SKM-1 (cell line): Measurements from ENCODE around the gene TCP11L2.
"Not testable (repeated sequence)": the region's sequence is repeated elsewhere in the genome, so short reads cannot be mapped to it uniquely, and the experiment has no call there.

Experiments
- DNase-seq: peaks from one replicate; lab custom pipeline; 2025; ENCODE audit not compliant: unreplicated experiment; lab: John Stamatoyannopoulos, UW

Gene TCP11L2

GRCh38 chr12:106342397-106343213 lies 40.1 kb downstream of the TCP11L2 start:
- DNase-seq, result no peak

- DNase-seq, result no peak
Observed at GRCh38 chr12:106343214-106343528, 40.6 kb downstream of the TCP11L2 start.

- no peak for DNase-seq
Observed at GRCh38 chr12:106344131-106344530, 41.6 kb downstream of the TCP11L2 start.

- peak; percentile 1 for DNase-seq
Observed at GRCh38 chr12:106345746-106346145, 43.2 kb downstream of the TCP11L2 start.

- DNase-seq, result no peak
Observed at GRCh38 chr12:106348411-106348810, 45.9 kb downstream of the TCP11L2 start.

- DNase-seq, result no peak
Observed at GRCh38 chr12:106353175-106353574, 50.6 kb downstream of the TCP11L2 start.

GRCh38 chr12:106357549-106358395 lies 55.2 kb downstream of the TCP11L2 start, which contains the start of gene POLR3B:
TSS of gene POLR3B (plus strand) at chr12:106357748. CDS start at chr12:106357880, 132 bp downstream.
- DNase-seq, result peak; percentile 63

- DNase-seq, result peak; percentile 63
Observed at GRCh38 chr12:106358396-106359241, 56.1 kb downstream of the TCP11L2 start.

GRCh38 chr12:106359646-106360399 lies 57.3 kb downstream of the TCP11L2 start:
- no peak for DNase-seq

- no peak for DNase-seq
Observed at GRCh38 chr12:106360400-106360994, 58.0 kb downstream of the TCP11L2 start.

GRCh38 chr12:106362971-106363370 lies 60.4 kb downstream of the TCP11L2 start:
- DNase-seq, result no peak

GRCh38 chr12:106364261-106364660 lies 61.7 kb downstream of the TCP11L2 start:
- no peak for DNase-seq

GRCh38 chr12:106369624-106370346 lies 67.3 kb downstream of the TCP11L2 start:
- no peak for DNase-seq

- DNase-seq, result no peak
Observed at GRCh38 chr12:106378788-106379187, 76.3 kb downstream of the TCP11L2 start.

- DNase-seq, result no peak
Observed at GRCh38 chr12:106380954-106381353, 78.4 kb downstream of the TCP11L2 start.

- DNase-seq, result not testable (repeated sequence)
Observed at GRCh38 chr12:106381866-106382265, 79.3 kb downstream of the TCP11L2 start.

- DNase-seq, result no peak
Observed at GRCh38 chr12:106386813-106387535, 84.4 kb downstream of the TCP11L2 start.

- DNase-seq, result no peak
Observed at GRCh38 chr12:106387848-106388377, 85.4 kb downstream of the TCP11L2 start.
